Posterior cingulate gyrus (tissue), 11 donors: ENCODE results near the gene USP11.

Experiments
- DNase-seq, 10 donors: peaks; one replicate each; pipeline versions ENCODE4 v3.0.0 to v3.0.0-alpha.2; 2020 to 2021; ENCODE audit warnings: mixed read lengths in 3 of 10
- intact Hi-C: fragments of 100-400 bp; cut with DNase I; formaldehyde crosslinking; loops from one replicate; pipeline ENCODE4 v1.15.1; 2023

USP11 gene

GRCh38 chrX:47285836-47286320 lies 53.1 kb downstream of the USP11 start:
- intact Hi-C loops, result no loop called here
- no peak for DNase-seq

- intact Hi-C loops, result no loop called here
- no peak for DNase-seq
Measured at GRCh38 chrX:47293106-47293505, 60.3 kb downstream of the USP11 start.

- DNase-seq, result no peak
- intact Hi-C loops, result no loop called here
Measured at GRCh38 chrX:47296766-47297365, 64.1 kb downstream of the USP11 start.

- intact Hi-C loops, result no loop called here
- DNase-seq, result no peak
Measured at GRCh38 chrX:47297874-47298273, 65.1 kb downstream of the USP11 start.
